ENCODE data around the gene KRTAP2-2. TPM values are rescaled to one million over a fixed set of nuclear protein-coding genes. Genes with fewer than 3 reads are reported as not detected.

Gene KRTAP2-2
- total RNA-seq, 1 donor from 2014 or later, result not detected

DNA sequence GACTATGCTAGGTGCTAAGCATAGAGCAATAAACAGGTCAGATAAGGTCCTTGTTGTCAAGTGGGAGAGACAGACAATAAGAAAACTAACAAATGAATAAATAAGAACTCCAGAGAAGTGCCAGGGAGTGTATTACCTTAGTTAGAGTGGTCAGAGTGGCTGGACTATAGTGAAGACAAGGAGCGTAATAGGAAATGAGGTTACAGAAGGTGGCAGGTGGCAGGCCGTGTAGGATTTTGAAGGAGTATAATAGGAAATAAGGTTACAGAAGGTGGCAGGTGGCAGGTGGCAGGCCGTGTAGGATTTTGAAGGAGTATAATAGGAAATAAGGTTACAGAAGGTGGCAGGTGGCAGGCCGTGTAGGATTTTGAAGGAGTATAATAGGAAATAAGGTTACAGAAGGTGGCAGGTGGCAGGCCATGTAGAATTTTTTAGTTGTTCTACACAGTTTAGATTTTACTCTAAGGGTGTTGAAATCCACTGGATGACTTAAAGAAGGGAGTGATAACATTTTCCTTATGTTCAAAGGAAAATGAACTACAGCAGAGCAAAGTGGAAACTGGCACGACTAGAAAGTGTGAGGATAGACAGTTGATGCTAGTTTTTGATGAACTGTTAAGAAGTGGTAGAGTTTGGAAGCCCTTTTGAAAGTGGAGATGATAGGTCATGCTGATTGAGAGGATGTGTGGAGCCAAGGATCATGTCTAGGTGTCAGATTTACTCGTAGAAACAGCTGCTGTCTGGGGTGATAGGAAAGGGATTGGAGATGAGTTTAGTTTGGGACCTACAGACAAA, 42.5 kb downstream of the KRTAP2-2 start:
- Histone ChIP-seq H3K79me2 (ENCODE audit: low read depth) (no peaks in the 10 kb centered on the region), H3K36me3 (no peaks in the 10 kb centered on the region), H3K27me3 (no peaks in the 10 kb centered on the region), H3F3A (ENCODE audit: low read depth) (no peaks in the 10 kb centered on the region), H3K4me2 (no peak overlapping the region), H3K4me1 (peaks cover 18% of the 10 kb centered on the region), H3K9ac (no peak overlapping the region), H2AFZ (replicated peaks) (peak overlapping the region; percentile 55), H3K9me3 (ENCODE audit: low read depth) (no peaks in the 10 kb centered on the region), H3K4me3 (no peak overlapping the region), H4K20me1 (ENCODE audit: low read depth) (no peaks in the 10 kb centered on the region), H3K27ac (no peak overlapping the region)
- Mint-ChIP-seq H3K9me3 (no peaks in the 10 kb centered on the region), H3K4me1 (no peaks in the 10 kb centered on the region), H3K27me3 (ENCODE audit: insufficient read depth, low read depth) (no peaks in the 10 kb centered on the region), H3K27ac (no peak overlapping the region), H3K36me3 (no peaks in the 10 kb centered on the region), H3K4me3 (no peak overlapping the region)
- DNase-seq (ENCODE audit: low spot score), result no peak
- TF ChIP-seq EZH2 (IDR thresholded peaks at IDR 0.05), result no peak
- TF ChIP-seq, protein P1, sequence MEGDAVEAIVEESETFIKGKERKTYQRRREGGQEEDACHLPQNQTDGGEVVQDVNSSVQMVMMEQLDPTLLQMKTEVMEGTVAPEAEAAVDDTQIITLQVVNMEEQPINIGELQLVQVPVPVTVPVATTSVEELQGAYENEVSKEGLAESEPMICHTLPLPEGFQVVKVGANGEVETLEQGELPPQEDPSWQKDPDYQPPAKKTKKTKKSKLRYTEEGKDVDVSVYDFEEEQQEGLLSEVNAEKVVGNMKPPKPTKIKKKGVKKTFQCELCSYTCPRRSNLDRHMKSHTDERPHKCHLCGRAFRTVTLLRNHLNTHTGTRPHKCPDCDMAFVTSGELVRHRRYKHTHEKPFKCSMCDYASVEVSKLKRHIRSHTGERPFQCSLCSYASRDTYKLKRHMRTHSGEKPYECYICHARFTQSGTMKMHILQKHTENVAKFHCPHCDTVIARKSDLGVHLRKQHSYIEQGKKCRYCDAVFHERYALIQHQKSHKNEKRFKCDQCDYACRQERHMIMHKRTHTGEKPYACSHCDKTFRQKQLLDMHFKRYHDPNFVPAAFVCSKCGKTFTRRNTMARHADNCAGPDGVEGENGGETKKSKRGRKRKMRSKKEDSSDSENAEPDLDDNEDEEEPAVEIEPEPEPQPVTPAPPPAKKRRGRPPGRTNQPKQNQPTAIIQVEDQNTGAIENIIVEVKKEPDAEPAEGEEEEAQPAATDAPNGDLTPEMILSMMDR (IDR thresholded peaks at IDR 0.05), result no peak

DNA sequence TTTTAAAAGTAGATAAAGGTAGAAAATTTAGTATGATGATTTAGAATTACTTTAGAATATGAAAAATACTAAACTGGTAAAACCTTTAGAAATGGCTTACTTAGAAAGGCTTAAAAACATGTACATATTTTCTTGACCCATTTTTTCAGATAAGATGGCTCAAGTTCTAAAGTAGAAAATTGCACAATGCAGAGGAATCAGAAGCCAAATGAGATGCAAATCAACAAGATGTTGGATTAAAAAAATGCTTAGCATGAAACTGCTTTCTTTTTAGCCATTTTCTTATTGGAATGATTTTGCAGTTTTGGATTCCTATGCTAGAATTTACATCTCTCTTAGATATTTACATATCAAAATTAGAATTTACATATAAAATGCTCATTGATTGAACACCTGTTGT, 44.6 kb downstream of the KRTAP2-2 start:
- Mint-ChIP-seq H3K4me3 (no peak overlapping the region), H3K27me3 (ENCODE audit: insufficient read depth, low read depth) (no peaks in the 10 kb centered on the region), H3K27ac (no peak overlapping the region), H3K36me3 (no peaks in the 10 kb centered on the region), H3K9me3 (no peaks in the 10 kb centered on the region), H3K4me1 (peaks cover 6% of the 10 kb centered on the region)
- no peaks in the 10 kb centered on the region for H3K79me2 ChIP-seq (ENCODE audit: low read depth)
- H3K4me3 ChIP-seq, result no peak overlapping the region
- H3K36me3 ChIP-seq, result no peaks in the 10 kb centered on the region
- no peaks in the 10 kb centered on the region for H3K27me3 ChIP-seq
- no peaks in the 10 kb centered on the region for H3F3A ChIP-seq (ENCODE audit: low read depth)
- H3K9ac ChIP-seq, result no peak overlapping the region
- peaks cover 18% of the 10 kb centered on the region for H3K4me1 ChIP-seq
- TF ChIP-seq, protein P1 (IDR thresholded peaks at IDR 0.05), result no peak
- TF ChIP-seq EZH2phosphoT487 (IDR thresholded peaks at IDR 0.05) (no peak), EZH2 (IDR thresholded peaks at IDR 0.05) (no peak)
- H3K27ac ChIP-seq, result no peak overlapping the region
- no peak for DNase-seq (ENCODE audit: low spot score)
- H4K20me1 ChIP-seq (ENCODE audit: low read depth), result no peaks in the 10 kb centered on the region
- H3K4me2 ChIP-seq, result no peak overlapping the region
- no peaks in the 10 kb centered on the region for H3K9me3 ChIP-seq (ENCODE audit: low read depth)
- H2AFZ ChIP-seq (replicated peaks), result no peak overlapping the region

DNA sequence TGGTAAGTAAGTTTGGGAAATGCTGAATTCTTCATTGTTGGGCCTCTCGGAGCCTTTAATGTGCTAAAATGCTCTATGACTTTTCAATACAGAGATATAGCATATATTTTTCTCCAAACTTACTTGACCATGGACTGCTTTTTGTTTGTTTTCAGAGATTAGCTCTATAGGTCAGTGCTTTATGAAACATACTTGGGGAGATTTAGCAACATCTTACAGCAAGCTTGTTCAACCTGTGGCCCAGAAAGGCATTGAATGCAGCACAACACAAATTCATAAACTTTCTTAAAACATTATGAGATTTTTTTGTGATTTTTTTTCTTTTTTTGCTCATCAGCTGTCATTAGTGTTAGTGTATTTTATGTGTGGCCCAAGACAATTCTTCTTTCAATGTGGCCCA, 45.1 kb downstream of the KRTAP2-2 start:
- no peak overlapping the region for H3K4me2 ChIP-seq
- Mint-ChIP-seq H3K4me1 (peaks cover 6% of the 10 kb centered on the region), H3K27me3 (ENCODE audit: insufficient read depth, low read depth) (no peaks in the 10 kb centered on the region), H3K9me3 (no peaks in the 10 kb centered on the region), H3K36me3 (no peaks in the 10 kb centered on the region), H3K4me3 (no peak overlapping the region), H3K27ac (no peak overlapping the region)
- no peaks in the 10 kb centered on the region for H3K27me3 ChIP-seq
- TF ChIP-seq EZH2 (IDR thresholded peaks at IDR 0.05), result no peak
- TF ChIP-seq, protein P1 (IDR thresholded peaks at IDR 0.05), result no peak
- H3K9me3 ChIP-seq (ENCODE audit: low read depth), result no peaks in the 10 kb centered on the region
- H3F3A ChIP-seq (ENCODE audit: low read depth), result no peaks in the 10 kb centered on the region
- no peaks in the 10 kb centered on the region for H3K79me2 ChIP-seq (ENCODE audit: low read depth)
- no peaks in the 10 kb centered on the region for H4K20me1 ChIP-seq (ENCODE audit: low read depth)
- H3K9ac ChIP-seq, result no peak overlapping the region
- no peak overlapping the region for H3K4me3 ChIP-seq
- no peak for DNase-seq (ENCODE audit: low spot score)
- no peaks in the 10 kb centered on the region for H3K36me3 ChIP-seq
- no peak overlapping the region for H3K27ac ChIP-seq
- peaks cover 18% of the 10 kb centered on the region for H3K4me1 ChIP-seq
- H2AFZ ChIP-seq (replicated peaks), result peak overlapping the region; percentile 8

Data from neural progenitor cell (in vitro differentiated cells).